ENCODE measurements around the gene PLXND1.
"Not testable (repeated sequence)": the region's sequence is repeated elsewhere in the genome, so short reads cannot be mapped to it uniquely, and the experiment has no call there.

PLXND1 gene

DNA sequence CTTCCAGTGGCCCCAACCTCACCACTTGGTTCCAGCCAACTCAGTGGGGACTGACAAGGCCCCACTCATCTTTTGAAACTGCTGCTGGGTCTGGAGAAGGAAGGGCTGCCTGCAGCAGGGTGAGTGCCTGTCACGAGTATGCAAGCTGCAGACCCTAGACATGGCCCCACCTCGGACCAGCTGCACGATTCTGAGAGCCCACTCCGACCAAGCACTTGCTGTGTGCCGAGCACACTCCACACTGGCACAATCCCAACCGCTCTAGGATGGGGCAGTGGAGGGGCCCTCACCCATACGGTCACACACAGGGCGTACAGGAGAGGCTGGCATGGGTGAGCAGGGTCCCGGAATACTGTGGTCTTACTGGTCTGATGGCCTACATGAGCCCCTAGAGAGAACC, 8.0 kb upstream of the PLXND1 start:
- Histone ChIP-seq H3K36me3 (ENCODE audit: control insufficient read depth in 1 of 2, insufficient read depth in 2 of 2, low read length in 2 of 2) (no peaks in the 10 kb centered on the region), H3K4me3 (ENCODE audit: low read depth in 1 of 2, low read length in 2 of 2) (no peak overlapping the region), H3K27ac (ENCODE audit: low read depth, low read length) (no peak overlapping the region), H3K9ac (ENCODE audit: low read depth in 1 of 2, low read length in 2 of 2) (no peak overlapping the region), H3K4me1 (ENCODE audit: control insufficient read depth in 1 of 2, insufficient read depth in 2 of 2, low read length in 2 of 2) (peaks cover 20 to 27% of the 10 kb centered on the region in 2 donors), H3K9me3 (ENCODE audit: control insufficient read depth in 1 of 2, low read length in 2 of 2) (no peaks in the 10 kb centered on the region), H3K27me3 (ENCODE audit: control insufficient read depth in 1 of 2, insufficient read depth in 2 of 2, low read length in 2 of 2) (no peaks in the 10 kb centered on the region)

DNA sequence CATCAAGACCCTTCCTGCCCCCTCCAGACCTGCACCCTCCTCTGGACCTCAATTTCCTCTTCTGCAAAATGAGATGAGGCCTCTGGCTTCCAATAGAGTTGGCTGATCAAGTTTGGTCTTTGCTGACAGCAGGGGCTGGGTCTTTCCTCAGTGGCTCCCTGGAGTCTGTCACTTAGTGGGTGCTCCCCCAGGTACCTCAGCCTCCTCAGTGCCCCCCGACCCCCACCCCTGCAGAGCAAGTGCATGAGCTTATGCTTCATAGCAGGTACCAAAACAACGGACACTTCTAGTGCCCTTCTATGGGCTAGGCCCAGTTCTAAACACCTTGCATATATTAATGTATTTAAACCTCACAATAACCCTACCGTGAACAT, 6.9 kb upstream of the PLXND1 start:
- no peak overlapping the region for H3K9ac ChIP-seq (ENCODE audit: low read depth in 1 of 2, low read length in 2 of 2)
- H3K27me3 ChIP-seq (ENCODE audit: control insufficient read depth in 1 of 2, insufficient read depth in 2 of 2, low read length in 2 of 2), result peaks cover under 1 to 5% of the 10 kb centered on the region in 2 donors
- peaks cover 23 to 28% of the 10 kb centered on the region in 2 donors for H3K4me1 ChIP-seq (ENCODE audit: control insufficient read depth in 1 of 2, insufficient read depth in 2 of 2, low read length in 2 of 2)
- H3K4me3 ChIP-seq (ENCODE audit: low read depth in 1 of 2, low read length in 2 of 2), result no peak overlapping the region
- no peaks in the 10 kb centered on the region for H3K9me3 ChIP-seq (ENCODE audit: control insufficient read depth in 1 of 2, low read length in 2 of 2)
- no peak overlapping the region for H3K27ac ChIP-seq (ENCODE audit: low read depth, low read length)
- H3K36me3 ChIP-seq (ENCODE audit: control insufficient read depth in 1 of 2, insufficient read depth in 2 of 2, low read length in 2 of 2), result no peaks in the 10 kb centered on the region

DNA sequence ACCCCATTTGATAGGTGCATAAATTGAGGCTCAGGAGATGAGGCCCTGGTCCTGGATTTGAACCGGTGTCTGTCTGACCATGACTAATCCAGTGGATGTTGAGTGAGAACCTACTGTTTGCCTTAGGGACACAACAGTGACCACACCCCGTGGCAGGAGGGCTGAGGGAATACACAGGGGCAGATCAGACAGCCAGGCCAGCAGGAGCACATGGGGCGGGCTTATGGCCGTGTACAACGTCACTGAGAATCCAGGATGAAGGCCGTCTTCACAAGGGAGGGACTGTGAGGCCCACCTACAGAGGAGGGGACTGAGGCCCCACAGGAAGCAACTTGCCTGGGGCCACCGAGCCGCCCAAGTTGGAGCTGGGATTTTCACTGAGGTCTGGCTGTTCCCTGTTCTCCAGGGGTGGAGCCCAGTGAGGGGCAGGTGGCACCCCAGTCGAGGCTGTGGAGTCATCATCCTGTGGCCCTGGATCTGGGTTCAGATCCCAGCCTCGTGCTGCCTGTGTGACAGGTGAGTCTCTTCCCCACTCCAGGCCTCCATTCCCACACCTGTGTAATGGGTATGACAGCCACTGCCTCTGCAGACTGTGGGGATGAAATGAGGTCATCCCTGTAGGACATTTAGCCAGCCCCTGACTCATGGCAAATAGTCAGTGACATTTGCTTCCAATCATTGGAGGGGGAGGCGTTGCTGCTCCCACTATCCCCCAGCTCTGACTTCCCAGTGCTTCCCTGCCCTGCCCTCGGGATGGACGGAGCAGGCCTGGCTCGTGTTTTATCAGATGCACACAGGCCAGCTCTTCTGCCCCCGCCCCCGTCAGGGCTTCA, 6.3 kb upstream of the PLXND1 start:
- Histone ChIP-seq H3K4me1 (ENCODE audit: control insufficient read depth in 1 of 2, insufficient read depth in 2 of 2, low read length in 2 of 2) (peaks cover 27 to 34% of the 10 kb centered on the region in 2 donors), H3K9ac (ENCODE audit: low read depth in 1 of 2, low read length in 2 of 2) (no peak overlapping the region), H3K27me3 (ENCODE audit: control insufficient read depth in 1 of 2, insufficient read depth in 2 of 2, low read length in 2 of 2) (peaks cover 6 to 11% of the 10 kb centered on the region in 2 donors), H3K4me3 (ENCODE audit: low read depth in 1 of 2, low read length in 2 of 2) (no peak overlapping the region), H3K36me3 (ENCODE audit: control insufficient read depth in 1 of 2, insufficient read depth in 2 of 2, low read length in 2 of 2) (no peaks in the 10 kb centered on the region), H3K9me3 (ENCODE audit: control insufficient read depth in 1 of 2, low read length in 2 of 2) (no peaks in the 10 kb centered on the region), H3K27ac (ENCODE audit: low read depth, low read length) (no peak overlapping the region)

DNA sequence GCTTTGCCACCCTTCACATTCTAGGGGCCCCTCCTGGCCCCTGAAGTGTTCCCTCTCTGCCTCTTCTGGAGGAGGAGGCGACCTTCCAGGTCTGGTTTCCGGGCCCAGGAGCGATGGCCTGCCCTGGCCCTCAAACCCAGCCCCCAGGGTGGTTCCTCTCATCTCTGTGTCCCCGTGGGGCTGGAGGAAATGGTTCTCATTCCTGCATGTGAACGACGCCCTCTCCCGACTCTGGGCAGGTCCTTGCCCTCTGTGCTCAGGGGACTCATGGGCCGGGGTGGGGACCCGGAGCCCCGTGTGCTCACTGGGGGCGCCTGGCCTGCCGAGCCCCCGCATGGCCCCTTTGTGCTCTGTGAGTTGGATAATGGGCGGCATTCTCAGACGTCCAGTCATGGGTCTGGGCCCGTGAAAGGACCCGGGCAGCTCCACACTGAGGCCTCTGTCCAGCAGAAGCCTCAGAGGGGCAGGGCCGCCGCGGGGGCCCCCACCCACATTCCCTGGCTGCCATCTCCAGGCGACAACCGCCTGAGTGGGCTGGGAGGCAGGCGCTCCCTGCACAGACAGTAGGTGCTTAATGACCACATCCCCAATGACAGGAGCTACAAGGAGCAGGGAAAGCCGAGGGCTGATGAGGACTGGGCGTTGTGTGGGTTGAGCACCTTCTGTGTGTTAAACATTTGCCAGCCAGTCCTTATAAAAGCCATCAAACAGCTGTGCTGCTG, 5.5 kb upstream of the PLXND1 start:
- Histone ChIP-seq H3K4me3 (ENCODE audit: low read depth in 1 of 2, low read length in 2 of 2) (no peak overlapping the region), H3K4me1 (ENCODE audit: control insufficient read depth in 1 of 2, insufficient read depth in 2 of 2, low read length in 2 of 2) (peaks cover 27 to 38% of the 10 kb centered on the region in 2 donors), H3K9ac (ENCODE audit: low read depth in 1 of 2, low read length in 2 of 2) (no peak overlapping the region), H3K27ac (ENCODE audit: low read depth, low read length) (no peak overlapping the region), H3K27me3 (ENCODE audit: control insufficient read depth in 1 of 2, insufficient read depth in 2 of 2, low read length in 2 of 2) (peaks cover 9 to 19% of the 10 kb centered on the region in 2 donors), H3K36me3 (ENCODE audit: control insufficient read depth in 1 of 2, insufficient read depth in 2 of 2, low read length in 2 of 2) (no peaks in the 10 kb centered on the region), H3K9me3 (ENCODE audit: control insufficient read depth in 1 of 2, low read length in 2 of 2) (no peaks in the 10 kb centered on the region)

DNA sequence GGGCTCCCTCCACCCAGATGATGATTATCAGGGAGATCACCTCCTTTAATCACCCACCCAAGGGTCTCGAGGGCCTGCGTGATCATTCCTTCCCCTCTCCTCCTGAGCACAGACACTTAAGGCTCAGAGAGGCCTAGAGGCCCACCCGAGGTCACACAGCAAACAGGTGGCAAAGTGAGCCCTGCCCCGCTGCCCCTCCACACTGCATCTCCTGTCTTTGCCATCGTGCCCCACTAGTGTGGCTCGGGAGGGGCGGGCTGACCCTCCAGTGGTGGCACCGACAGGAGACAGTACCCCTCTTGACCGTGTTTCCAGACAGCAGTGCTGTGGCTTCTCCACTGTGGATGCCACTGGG, 4.9 kb upstream of the PLXND1 start:
- no peak overlapping the region for H3K4me3 ChIP-seq (ENCODE audit: low read depth in 1 of 2, low read length in 2 of 2)
- H3K9me3 ChIP-seq (ENCODE audit: control insufficient read depth in 1 of 2, low read length in 2 of 2), result no peaks in the 10 kb centered on the region
- no peak overlapping the region for H3K27ac ChIP-seq (ENCODE audit: low read depth, low read length)
- no peak overlapping the region for H3K9ac ChIP-seq (ENCODE audit: low read depth in 1 of 2, low read length in 2 of 2)
- H3K27me3 ChIP-seq (ENCODE audit: control insufficient read depth in 1 of 2, insufficient read depth in 2 of 2, low read length in 2 of 2), result peaks cover 9 to 19% of the 10 kb centered on the region in 2 donors
- no peaks in the 10 kb centered on the region for H3K36me3 ChIP-seq (ENCODE audit: control insufficient read depth in 1 of 2, insufficient read depth in 2 of 2, low read length in 2 of 2)
- peaks cover 27 to 36% of the 10 kb centered on the region in 2 donors for H3K4me1 ChIP-seq (ENCODE audit: control insufficient read depth in 1 of 2, insufficient read depth in 2 of 2, low read length in 2 of 2)

DNA sequence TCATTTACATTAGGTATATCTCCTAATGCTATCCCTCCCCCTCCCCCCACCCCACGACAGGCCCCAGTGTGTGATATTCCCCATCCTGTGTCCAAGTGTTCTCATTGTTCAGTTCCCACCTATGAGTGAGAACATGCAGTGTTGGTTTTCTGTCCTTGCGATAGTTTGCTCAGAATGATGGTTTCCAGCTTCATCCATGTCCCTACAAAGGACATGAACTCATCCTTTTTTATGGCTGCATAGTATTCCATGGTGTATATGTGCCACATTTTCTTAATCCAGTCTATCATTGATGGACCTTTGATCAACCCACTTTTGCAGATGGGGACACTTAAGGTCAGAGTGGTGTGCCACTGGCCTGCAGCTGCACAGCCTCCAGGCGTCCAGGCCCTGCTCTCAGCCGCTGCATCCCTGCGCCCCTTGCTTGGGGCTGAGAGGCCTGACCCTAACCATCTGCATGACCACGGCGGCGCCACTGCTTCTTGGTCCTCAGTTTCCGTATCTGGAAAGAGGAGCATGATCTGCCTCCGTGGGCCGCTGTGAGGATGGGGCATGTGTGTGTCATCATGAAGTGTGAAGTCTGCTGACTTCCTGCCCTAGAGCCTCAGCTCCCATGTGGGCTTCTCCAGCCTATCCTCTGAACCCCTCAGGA, 4.4 kb upstream of the PLXND1 start:
- not testable (repeated sequence) for H3K36me3 ChIP-seq (ENCODE audit: control insufficient read depth in 1 of 2, insufficient read depth in 2 of 2, low read length in 2 of 2); H3K4me3 ChIP-seq (ENCODE audit: low read depth in 1 of 2, low read length in 2 of 2); H3K9ac ChIP-seq (ENCODE audit: low read depth in 1 of 2, low read length in 2 of 2); H3K27ac ChIP-seq (ENCODE audit: low read depth, low read length); H3K9me3 ChIP-seq (ENCODE audit: control insufficient read depth in 1 of 2, low read length in 2 of 2)
- peaks cover 11 to 22% of the 10 kb centered on the region in 2 donors for H3K27me3 ChIP-seq (ENCODE audit: control insufficient read depth in 1 of 2, insufficient read depth in 2 of 2, low read length in 2 of 2)
- H3K4me1 ChIP-seq (ENCODE audit: control insufficient read depth in 1 of 2, insufficient read depth in 2 of 2, low read length in 2 of 2), result peaks cover 23 to 34% of the 10 kb centered on the region in 2 donors

DNA sequence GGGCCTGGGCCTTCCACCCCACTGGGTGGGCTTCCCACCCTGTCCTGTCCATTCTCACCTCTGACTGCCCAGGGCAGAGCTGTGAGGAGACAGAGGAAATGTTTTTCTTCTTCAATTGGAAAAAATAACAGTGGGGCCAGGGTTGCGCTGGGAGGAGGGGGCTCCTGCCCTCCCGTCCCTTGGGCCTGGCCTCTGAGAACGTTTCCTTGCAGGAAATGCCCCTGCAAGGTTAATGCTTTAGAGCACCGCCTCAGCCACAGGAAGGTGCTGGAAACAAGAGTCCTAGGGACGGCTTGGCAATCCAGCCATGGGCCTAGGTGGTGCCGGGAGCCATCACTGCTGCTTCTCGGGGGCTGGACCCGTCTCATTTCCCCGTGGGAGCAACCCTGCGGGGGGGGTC, 3.8 kb upstream of the PLXND1 start:
- no peak overlapping the region for H3K27ac ChIP-seq (ENCODE audit: low read depth, low read length)

DNA sequence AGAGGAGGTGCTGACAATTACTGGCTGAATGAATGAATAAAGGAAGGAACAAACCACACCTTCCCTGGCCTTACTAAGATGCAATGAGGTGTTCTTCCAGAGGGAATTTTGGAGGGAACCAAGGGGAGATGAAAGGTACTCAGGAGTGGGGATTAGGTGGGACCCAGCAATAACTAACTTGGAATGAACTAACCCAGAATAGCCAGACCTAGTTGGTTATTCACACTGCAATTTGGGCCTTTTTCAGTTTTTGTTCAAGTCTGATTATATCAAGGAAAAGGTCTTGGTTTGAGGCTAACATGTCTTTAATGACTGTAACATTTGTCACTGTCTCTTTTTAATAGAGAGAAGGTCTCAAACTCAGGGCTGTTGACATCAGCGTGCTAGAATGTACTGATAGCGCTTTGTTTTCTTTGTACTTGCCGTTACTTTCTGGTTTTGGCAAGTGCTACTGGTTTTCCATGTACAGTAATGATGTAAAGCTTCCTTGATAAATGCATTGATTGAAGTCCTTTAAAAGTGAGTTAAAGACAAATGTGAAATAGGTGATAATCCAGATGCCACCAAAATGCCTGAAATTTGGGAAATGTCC, 3.2 kb upstream of the PLXND1 start:
- Histone ChIP-seq H3K4me1 (ENCODE audit: control insufficient read depth in 1 of 2, insufficient read depth in 2 of 2, low read length in 2 of 2) (peaks cover 14 to 32% of the 10 kb centered on the region in 2 donors), H3K9me3 (ENCODE audit: control insufficient read depth in 1 of 2, low read length in 2 of 2) (no peaks in the 10 kb centered on the region), H3K9ac (ENCODE audit: low read depth in 1 of 2, low read length in 2 of 2) (no peak overlapping the region), H3K27me3 (ENCODE audit: control insufficient read depth in 1 of 2, insufficient read depth in 2 of 2, low read length in 2 of 2) (peaks cover 20 to 32% of the 10 kb centered on the region in 2 donors), H3K27ac (ENCODE audit: low read depth, low read length) (no peak overlapping the region), H3K36me3 (ENCODE audit: control insufficient read depth in 1 of 2, insufficient read depth in 2 of 2, low read length in 2 of 2) (no peaks in the 10 kb centered on the region), H3K4me3 (ENCODE audit: low read depth in 1 of 2, low read length in 2 of 2) (no peak overlapping the region)

More for the DNA sequence above, 3.8 kb upstream of the PLXND1 start:
- Histone ChIP-seq H3K9ac (ENCODE audit: low read depth in 1 of 2, low read length in 2 of 2) (no peak overlapping the region), H3K4me3 (ENCODE audit: low read depth in 1 of 2, low read length in 2 of 2) (no peak overlapping the region), H3K9me3 (ENCODE audit: control insufficient read depth in 1 of 2, low read length in 2 of 2) (no peaks in the 10 kb centered on the region), H3K4me1 (ENCODE audit: control insufficient read depth in 1 of 2, insufficient read depth in 2 of 2, low read length in 2 of 2) (peaks cover 17 to 34% of the 10 kb centered on the region in 2 donors), H3K27me3 (ENCODE audit: control insufficient read depth in 1 of 2, insufficient read depth in 2 of 2, low read length in 2 of 2) (peaks cover 17 to 29% of the 10 kb centered on the region in 2 donors), H3K36me3 (ENCODE audit: control insufficient read depth in 1 of 2, insufficient read depth in 2 of 2, low read length in 2 of 2) (no peaks in the 10 kb centered on the region)

DNA sequence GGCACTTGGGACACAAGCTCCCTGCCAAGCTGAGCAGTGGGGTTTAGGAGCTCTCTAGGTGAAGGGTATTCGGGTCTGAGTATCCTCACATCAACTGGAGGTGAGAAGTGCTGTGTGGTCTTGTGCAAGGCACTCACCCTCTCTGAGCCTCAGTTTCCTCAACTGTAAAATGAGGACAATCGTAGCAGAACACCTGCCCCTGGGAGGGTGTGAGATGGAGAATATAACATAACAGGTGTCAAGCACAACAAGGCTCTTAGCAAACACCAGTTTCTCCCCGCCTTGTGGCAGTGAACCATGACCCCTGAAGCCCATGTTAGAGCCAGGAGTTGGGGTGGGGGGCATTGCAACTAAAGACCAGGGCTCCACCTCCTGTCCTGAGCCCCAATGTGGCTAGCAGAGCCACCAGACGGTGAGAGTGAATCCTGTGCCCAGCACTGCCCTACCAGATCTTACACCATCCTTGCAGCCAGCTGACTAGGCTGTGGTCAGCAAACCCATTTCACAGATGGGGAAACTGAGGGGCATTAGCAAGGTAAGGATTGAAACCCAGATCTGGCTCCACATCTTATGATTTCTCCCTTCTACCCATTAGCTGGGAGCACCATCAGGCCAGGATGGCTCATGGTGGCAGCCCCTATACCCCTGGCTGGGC, 2.6 kb upstream of the PLXND1 start:
- H3K4me1 ChIP-seq (ENCODE audit: control insufficient read depth in 1 of 2, insufficient read depth in 2 of 2, low read length in 2 of 2), result peaks cover 12 to 39% of the 10 kb centered on the region in 2 donors
- no peak overlapping the region for H3K9ac ChIP-seq (ENCODE audit: low read depth in 1 of 2, low read length in 2 of 2)
- H3K27me3 ChIP-seq (ENCODE audit: control insufficient read depth in 1 of 2, insufficient read depth in 2 of 2, low read length in 2 of 2), result peaks cover 24 to 38% of the 10 kb centered on the region in 2 donors
- H3K27ac ChIP-seq (ENCODE audit: low read depth, low read length), result no peak overlapping the region
- H3K4me3 ChIP-seq (ENCODE audit: low read depth in 1 of 2, low read length in 2 of 2), result no peak overlapping the region
- no peaks in the 10 kb centered on the region for H3K36me3 ChIP-seq (ENCODE audit: control insufficient read depth in 1 of 2, insufficient read depth in 2 of 2, low read length in 2 of 2)
- H3K9me3 ChIP-seq (ENCODE audit: control insufficient read depth in 1 of 2, low read length in 2 of 2), result no peaks in the 10 kb centered on the region
